PC-9 (cell line): ENCODE data around the gene EDN2.

Experiments used
- CTCF ChIP-seq: fragments of 200-600 bp; sonication (generic); conservative IDR thresholded peaks from 2 replicates; pipeline ENCODE4 v1.6.1; 2017; ENCODE audit warnings: mixed run types, antibody characterized with exemption, mild to moderate bottlenecking, moderate library complexity
- EZH2 ChIP-seq: fragments of 200-600 bp; sonication (generic); IDR thresholded peaks from 2 replicates; pipeline ENCODE4 v1.8.0; 2017; ENCODE audit warnings: antibody characterized with exemption, low read depth

GRCh38 chr1:41497461-41498030 lies 13.1 kb upstream of the EDN2 start:
- TF ChIP-seq EZH2 (no peak), CTCF (no peak)
